Regular cardiac myocyte (primary cell): Measurements from ENCODE around the gene ZNF217. TPM values are rescaled to one million over a fixed set of nuclear protein-coding genes. Genes with fewer than 3 reads are reported as not detected.

Experiments
- total RNA-seq: library from RNA; depleted of rRNA; stranded (reverse); fragments of >200 nt; gene quantifications from 2 replicates; pipeline ENCODE4 v1.2.3, GENCODE V29; 2014

Gene ZNF217
- 17.2 and 18.8 TPM in 2 replicates for total RNA-seq

GRCh38 chr20:53593466-53594007, at the start of gene ZNF217:
Gene ZNF217 (minus strand): TSS chr20:53593839. CDS start chr20:53582826, 11,013 bp downstream.

